Lower leg skin (tissue), 4 donors: ENCODE measurements around the gene C12orf76. TPM values are rescaled to one million over a fixed set of nuclear protein-coding genes. Genes with fewer than 3 reads are reported as not detected.

Experiments
- DNase-seq, 2 donors: peaks; one replicate each; pipeline ENCODE4 v3.0.0-alpha.2; 2019; ENCODE audit warnings: low spot score in 2 of 2
- H3K4me3 ChIP-seq: fragments of 200-600 bp; sonication (generic); 2 replicates; pipeline ENCODE4 v1.5.1; 2017; ENCODE audit warnings: mild to moderate bottlenecking, low read depth; ENCODE audit not compliant: poor library complexity, severe bottlenecking
- POLR2A ChIP-seq, 2 donors: fragments of 450-650 bp; IDR thresholded peaks; one replicate each; pipeline ENCODE4 v1.6.1; 2016 to 2017; ENCODE audit warnings: antibody characterized with exemption in 2 of 2, mild to moderate bottlenecking in 1 of 2, moderate library complexity in 1 of 2
- WGBS, 2 donors: methylation state at CpG; one replicate each; pipeline ENCODE4 v1.1.5; 2018; 5-methylcytosine and 5-hydroxymethylcytosine counted together
- intact Hi-C: fragments of 100-400 bp; cut with DNase I; formaldehyde crosslinking; loops from one replicate; pipeline ENCODE4 v1.15.0; 2023; ENCODE audit warnings: low total_unique reads
- total RNA-seq, 4 donors: library from RNA; depleted of rRNA; stranded (reverse); fragments of >200 nt; gene quantifications; one replicate each; pipeline ENCODE4 v1.1.0, GENCODE V29; 2016
- TF ChIP-seq, protein P1 (sequence below), 3 donors: fragments of 450-650 bp; IDR thresholded peaks; one replicate each; pipeline ENCODE4 v1.5.1; 2016; ENCODE audit warnings: antibody characterized with exemption in 3 of 3, mild to moderate bottlenecking in 3 of 3, moderate library complexity in 2 of 3

Gene C12orf76
- total RNA-seq, 4 donors from 2014 or later = 4.2 to 10.0 (median 8.8) TPM

DNA sequence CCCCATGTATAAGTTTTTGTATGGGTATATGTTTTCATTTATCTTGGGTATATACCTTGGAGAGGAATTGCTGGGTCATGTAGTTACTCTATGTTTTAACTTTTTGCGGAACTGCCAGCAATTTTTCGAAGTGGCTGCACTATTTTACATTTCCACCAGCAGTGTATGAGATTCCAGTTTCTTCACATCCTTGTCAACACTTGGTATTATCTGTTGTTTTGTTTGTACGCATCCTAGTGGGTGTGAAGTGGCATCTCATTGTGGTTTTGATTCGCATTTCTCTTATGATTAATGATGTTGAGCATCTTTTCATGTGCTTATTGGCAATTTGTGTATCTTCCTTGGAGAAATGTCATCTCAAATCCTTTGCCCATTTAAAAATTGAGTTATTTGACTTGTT is 42.2 kb downstream of the C12orf76 start:
- no peak overlapping the region for H3K4me3 ChIP-seq
- intact Hi-C loops = no loop called here
- no peak for DNase-seq
- no peak for TF ChIP-seq POLR2A (IDR thresholded peaks at IDR 0.05)
- TF ChIP-seq, protein P1, sequence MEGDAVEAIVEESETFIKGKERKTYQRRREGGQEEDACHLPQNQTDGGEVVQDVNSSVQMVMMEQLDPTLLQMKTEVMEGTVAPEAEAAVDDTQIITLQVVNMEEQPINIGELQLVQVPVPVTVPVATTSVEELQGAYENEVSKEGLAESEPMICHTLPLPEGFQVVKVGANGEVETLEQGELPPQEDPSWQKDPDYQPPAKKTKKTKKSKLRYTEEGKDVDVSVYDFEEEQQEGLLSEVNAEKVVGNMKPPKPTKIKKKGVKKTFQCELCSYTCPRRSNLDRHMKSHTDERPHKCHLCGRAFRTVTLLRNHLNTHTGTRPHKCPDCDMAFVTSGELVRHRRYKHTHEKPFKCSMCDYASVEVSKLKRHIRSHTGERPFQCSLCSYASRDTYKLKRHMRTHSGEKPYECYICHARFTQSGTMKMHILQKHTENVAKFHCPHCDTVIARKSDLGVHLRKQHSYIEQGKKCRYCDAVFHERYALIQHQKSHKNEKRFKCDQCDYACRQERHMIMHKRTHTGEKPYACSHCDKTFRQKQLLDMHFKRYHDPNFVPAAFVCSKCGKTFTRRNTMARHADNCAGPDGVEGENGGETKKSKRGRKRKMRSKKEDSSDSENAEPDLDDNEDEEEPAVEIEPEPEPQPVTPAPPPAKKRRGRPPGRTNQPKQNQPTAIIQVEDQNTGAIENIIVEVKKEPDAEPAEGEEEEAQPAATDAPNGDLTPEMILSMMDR (IDR thresholded peaks at IDR 0.05) = no peak
- 93 to 96% methylated on average over 4 of the region's 4 CpGs for WGBS, 2 donors

DNA sequence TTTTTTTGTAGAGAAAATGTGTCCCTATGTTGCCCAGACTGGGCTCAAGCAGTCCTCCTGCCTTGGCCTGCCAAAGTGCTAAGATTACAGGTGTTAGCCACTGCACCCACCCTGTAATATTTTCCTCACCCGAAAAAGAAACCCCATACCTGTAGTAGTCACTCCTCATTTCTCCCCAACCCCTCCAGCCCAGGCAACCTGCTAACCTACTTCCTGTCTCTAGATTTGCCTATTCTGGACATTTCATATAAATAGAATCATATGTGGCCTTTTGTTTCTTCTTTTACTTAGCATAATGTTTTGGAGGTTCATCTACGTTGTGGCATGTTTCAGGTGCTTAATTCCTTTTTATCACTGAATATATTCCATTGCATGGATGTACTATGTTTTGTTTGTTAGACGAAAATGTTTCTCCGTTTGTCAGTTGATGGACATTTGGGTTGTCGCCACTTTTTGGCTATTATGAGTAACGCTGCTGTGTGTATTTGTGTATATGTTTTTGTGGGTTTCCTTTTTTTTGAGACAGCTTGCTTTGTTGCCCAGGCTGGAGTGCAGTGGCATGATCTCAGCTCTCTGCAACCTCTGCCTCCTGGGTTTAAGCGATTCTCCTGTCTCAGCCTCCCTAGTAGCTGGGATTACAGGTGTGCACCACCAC is 42.9 kb downstream of the C12orf76 start:
- 88 to 93% methylated on average over 7 of the region's 7 CpGs for WGBS, 2 donors
- TF ChIP-seq, protein P1 (IDR thresholded peaks at IDR 0.05) = no peak
- no peak for TF ChIP-seq POLR2A (IDR thresholded peaks at IDR 0.05)
- H3K4me3 ChIP-seq = no peak overlapping the region
- no peak for DNase-seq
- intact Hi-C loops = no loop called here

DNA sequence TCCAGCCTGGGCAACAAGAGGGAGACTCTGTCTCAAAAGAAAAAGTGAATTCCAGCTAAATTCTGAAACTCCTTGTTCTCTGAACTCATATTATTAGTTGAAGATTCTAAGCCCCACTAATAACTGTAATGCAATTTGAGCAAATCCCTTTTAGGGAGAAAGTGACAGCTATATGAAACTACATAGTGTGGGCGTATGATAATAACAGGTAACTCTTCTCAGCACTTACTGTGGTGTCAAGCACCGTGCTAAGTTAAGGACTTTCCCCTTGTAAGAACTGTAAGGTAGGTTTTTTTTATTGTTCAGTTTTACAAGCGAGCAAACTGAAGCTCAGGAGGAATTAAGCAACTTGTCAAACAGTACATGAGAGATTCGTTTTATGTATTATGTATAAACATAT is 43.7 kb downstream of the C12orf76 start:
- TF ChIP-seq, protein P1 (IDR thresholded peaks at IDR 0.05) = no peak
- TF ChIP-seq POLR2A (IDR thresholded peaks at IDR 0.05) = no peak
- WGBS, 2 donors = 77 to 80% methylated on average over 4 of the region's 4 CpGs
- intact Hi-C loops = no loop called here

DNA sequence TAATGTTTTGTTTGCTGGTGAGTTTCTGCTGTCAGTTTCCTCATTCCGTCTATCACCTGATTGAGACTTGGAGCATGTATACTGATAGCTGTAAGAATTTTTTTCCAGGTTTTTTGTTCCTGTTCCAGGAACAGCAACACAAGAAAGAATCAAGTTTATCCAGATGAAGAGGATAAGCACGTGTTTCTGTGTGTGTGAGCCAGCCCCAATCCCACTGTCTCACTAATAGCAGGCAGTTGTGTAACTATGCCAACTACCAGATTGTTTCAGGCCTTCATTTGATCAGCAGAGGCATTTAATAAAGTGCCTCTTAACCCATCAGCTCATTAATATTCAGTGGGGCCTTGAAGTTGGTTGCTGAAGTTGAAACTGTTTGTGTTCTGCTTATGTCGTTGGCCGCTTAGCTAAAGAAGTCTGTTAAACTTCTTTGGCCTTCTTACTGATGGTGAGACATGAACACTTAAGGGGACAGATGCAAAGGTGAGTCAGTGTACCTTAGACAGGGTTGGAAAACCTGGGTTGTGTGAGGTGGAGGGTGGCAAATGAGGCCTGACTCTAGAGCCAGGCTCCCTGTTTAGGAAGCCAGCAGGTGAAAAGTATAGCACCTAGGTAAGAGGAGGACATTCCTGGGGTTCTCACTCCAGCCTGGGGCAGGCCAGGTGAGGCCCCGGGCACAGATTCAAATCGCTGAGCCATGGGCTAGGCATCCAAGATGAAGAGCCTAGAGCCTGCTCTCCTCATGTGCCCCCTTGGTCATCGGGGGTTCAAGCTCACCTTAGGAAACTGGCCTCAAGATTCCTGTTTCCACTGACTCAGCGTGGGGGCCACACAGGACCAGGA is 45.4 kb downstream of the C12orf76 start:
- no peak overlapping the region for H3K4me3 ChIP-seq
- TF ChIP-seq, protein P1 (IDR thresholded peaks at IDR 0.05) = no peak
- no peak for TF ChIP-seq POLR2A (IDR thresholded peaks at IDR 0.05)
- intact Hi-C loops = no loop called here
- 39 to 48% methylated on average over 8 of the region's 8 CpGs for WGBS, 2 donors
- DNase-seq = peak in 1 of 2 donors; percentile 79

More for the DNA sequence above, 43.7 kb downstream of the C12orf76 start:
- DNase-seq = no peak
- H3K4me3 ChIP-seq = no peak overlapping the region

DNA sequence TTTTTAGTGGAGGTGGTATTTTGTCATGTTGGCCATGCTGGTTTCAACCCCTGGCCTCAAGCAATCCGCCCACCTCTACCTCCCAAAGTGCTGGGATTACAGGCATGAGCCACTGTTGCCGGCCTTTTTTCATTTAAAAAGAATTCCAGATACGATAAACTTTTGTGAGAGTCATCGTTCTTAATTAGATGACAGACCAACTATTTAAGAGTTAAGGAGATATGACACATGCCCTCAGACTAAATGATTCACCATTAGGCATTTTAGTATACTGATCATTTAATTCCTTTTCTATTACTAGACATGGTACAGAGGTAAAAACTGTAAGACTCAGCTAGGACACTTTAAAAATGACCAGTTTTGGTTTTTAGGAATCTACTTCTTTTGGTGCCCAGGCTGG is 46.7 kb downstream of the C12orf76 start:
- intact Hi-C loops = no loop called here
- no peak for DNase-seq
- 58 to 60% methylated on average over 4 of the region's 4 CpGs for WGBS, 2 donors
- TF ChIP-seq, protein P1 (IDR thresholded peaks at IDR 0.05) = no peak
- TF ChIP-seq POLR2A (IDR thresholded peaks at IDR 0.05) = no peak
- no peak overlapping the region for H3K4me3 ChIP-seq
